GM18502 (cell line): Measurements from ENCODE around the gene GCLC.
"Not testable (repeated sequence)": the region's sequence is repeated elsewhere in the genome, so short reads cannot be mapped to it uniquely, and the experiment has no call there.

Experiments
- ATAC-seq: cut with Tn5 transposase; IDR thresholded peaks from one replicate; pipeline ENCODE4 v1.9.1; 2021; ENCODE audit warnings: mild to moderate bottlenecking; ENCODE audit not compliant: unreplicated experiment, poor library complexity

GCLC gene

GRCh38 chr6:53564401-53565065 lies 19.6 kb upstream of the GCLC start:
- no peak for ATAC-seq

GRCh38 chr6:53556986-53557715 lies 12.2 kb upstream of the GCLC start:
- ATAC-seq, result no peak

DNA sequence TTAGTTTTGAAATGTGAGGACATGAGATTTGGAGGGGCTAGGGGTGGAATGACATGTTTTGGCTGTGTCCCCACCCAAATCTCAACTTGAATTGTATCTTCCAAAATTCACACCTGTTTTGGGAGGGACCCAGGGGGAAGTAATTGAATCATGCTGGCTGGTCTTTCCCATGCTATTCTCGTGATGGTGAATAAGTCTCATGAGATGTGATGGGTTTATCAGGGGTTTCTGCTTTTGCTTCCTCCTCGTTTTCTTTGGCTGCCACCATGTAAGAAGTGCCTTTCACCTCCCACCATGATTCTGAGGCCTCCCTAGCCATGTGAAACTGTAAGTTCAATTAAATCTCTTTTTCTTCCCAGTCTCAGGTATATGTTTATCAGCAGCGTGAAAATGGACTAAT lies 8.7 kb upstream of the GCLC start:
- not testable (repeated sequence) for ATAC-seq

GRCh38 chr6:53551681-53552080 lies 6.8 kb upstream of the GCLC start:
- ATAC-seq, result not testable (repeated sequence)

DNA sequence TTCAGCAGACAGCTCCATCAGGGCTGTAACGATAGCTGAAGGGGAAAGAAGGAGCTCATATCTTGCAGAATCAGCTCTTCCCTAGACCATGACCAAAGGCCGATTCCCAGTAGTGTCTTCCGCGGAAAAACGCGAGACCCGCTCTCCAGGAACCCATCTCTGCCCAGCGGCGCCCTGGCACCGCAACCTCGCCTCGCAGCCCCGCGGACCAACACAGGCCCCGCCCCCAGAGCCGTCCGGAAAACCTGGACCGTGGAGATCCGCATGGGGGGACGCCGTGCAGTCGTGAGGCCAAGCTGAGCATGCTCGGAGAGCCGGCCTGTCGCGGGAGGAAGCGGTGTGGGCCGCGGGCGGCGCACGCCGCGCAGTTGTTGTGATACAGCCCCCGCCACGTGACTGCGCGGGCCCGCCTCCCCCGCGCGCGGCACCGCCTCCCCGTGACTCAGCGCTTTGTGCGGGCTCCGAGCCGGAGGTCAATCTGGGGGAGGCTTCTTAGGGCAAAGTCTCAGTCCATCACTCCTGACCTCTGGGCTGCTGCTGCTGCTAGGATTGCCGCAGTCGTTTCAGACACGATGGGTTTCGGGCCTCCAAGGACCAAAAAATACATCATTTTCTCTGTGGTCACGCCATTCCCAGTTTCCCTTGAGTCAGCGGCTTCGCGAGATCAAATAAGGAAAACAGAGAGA lies 3.1 kb upstream of the GCLC start:
- peak; percentile 76 for ATAC-seq

- peak; percentile 21 for ATAC-seq
Observed at GRCh38 chr6:53547166-53547810, 2.4 kb upstream of the GCLC start.

DNA sequence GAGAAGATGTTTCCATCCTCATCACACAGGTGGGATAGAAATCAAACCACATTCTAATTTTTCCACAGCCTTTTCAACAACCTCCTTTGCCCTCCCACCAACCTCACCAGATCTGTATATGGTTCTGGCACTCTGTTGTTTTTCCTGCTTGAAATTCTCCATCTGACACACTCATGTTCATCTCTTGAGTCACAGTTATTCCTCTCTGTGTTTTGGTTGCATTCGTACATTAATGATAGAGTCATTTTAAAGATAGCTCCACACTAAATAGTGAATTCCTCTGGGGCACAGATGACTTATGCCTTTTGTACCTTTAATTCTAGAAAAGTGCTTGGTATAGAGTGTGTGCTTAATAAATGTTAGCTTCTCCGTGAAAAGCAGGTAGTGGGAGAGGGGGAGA lies 1.4 kb upstream of the GCLC start:
- no peak for ATAC-seq

GRCh38 chr6:53544217-53544469 lies 758 bp downstream of the GCLC start:
- no peak for ATAC-seq

DNA sequence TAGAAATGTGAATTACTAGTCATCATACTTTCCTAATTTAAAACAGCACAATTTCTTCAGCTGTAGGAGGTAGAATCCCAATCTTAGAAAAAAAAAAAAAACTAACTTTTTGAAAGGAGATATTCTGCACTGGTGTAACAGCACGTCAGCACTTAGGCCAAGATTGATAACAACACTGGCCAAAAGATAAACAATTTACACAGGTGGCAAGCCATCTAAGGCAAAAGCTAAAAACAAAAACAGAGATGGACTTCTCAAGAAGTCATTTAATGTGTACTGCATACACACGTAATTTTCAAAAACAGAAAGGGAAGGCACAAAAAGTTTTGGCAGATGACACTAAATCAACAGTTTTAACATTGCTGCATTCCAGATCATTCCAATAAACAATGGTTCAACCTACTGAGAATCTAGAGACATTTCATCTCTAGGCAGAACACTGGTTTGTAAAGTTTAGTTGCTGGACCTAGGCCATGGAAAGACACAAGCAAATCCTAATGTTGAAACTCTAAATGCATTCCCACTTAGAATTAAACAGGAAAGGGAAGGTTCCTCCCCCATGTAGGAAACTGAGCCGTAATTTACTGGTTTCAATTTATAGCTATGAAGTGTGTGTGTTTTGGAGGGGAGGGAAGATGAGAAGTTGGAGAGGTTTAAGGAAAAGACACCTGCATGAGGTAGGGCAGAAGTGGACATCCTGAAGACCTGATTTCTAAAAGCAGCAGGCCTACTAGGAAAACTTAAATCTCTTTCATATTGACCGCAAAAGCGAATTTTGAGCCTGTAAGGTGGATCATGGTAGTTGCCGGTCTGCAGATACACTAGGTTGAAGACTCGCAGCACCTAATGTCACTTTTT lies 1.3 kb downstream of the GCLC start:
- ATAC-seq, result no peak

GRCh38 chr6:53541900-53542299 lies 3.0 kb downstream of the GCLC start:
- no peak for ATAC-seq

DNA sequence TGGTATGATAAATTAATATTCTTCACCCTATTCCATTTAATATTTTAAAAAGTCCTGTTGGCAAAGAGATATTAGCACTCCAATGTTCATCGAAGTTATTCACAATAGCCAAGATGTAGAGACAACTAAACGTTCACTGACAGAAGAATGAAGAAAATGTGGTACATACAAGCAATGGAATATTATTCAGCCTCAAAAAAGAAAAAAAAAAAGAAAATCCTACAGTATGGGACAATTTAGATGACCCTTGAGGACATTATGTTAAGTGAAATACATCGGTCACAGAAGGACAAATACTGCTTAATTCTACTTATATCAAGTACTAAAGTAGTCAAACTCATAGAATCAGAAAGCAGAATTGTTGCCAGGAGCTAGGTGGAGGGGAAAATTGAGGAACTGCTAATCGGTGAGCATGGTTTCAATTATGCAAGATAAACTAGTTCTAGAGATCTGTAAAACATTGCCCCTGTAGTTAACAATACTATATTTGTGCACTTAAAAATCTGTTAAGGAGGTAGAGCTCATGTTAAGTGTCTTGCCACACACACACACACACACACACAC lies 4.7 kb downstream of the GCLC start:
- no peak for ATAC-seq

GRCh38 chr6:53539561-53539960 lies 5.3 kb downstream of the GCLC start:
- no peak for ATAC-seq

DNA sequence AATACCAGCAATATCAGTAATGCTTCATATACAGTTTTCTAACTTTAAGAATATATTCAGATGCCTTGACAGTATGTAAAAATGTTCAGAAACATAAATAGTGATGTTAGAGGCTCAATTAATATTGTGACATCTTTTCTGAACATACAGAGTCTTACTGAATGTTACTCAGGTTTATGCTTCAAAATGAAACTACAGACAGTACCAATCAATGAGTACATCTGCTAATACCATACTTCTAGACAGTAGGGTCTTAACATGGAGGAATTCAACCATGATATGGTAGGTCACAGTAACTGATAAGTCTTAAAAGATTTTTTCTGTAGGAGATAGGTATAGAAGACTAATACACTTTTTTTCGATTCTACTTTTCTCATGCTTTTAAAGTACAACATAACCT lies 8.3 kb downstream of the GCLC start:
- ATAC-seq, result no peak

DNA sequence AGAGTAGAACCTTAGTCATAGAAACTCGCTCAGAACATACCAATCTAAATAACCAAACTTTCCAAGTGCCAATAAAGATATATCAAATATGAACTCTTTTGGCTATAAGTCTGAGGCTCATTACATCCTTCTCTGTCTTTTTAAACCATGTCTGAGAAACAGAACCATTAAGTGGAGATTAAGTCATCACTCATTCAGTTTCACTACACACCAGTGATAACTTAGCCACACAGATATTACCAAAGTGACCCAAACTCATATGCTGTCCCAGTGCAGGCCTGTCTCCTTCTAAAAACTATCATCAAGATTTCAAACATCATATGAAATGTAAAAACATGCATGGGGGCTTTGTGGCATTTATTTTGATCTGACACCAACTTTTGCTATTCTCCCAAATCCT lies 12.0 kb downstream of the GCLC start:
- ATAC-seq, result peak; percentile 46

DNA sequence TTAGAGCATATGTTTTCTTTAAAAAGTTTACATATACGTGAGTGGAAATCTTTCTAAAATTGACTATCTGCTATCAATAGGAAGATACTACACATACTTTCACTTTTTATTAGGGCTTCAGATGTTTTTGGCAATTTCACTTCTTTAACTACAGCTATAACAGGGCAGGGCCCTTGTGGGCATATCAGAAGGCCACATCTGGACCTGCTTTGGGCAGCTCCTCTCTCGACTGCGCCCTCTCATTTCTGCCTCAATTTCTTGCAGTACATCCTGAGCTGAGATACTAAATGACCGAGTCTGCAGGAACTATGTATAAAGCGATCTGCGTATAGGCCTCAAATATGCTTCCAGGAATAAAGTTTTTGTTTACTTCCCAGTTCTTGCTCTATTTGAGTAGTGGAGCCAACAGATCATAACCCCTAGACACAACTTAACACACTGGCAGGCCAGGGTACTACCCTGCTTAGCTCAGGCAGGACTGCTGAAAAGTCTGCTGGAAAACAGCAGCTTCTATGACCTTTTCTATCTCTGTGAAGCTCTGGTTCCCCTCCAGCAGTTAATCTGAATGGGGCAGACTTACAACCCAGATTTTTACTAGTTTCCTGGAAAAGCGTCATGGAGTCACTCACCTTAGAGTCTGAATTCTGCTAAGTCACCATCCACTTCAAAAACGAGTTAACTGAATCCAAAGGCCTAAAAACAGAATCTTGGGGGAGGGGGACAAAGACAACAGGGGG lies 12.7 kb downstream of the GCLC start:
- ATAC-seq, result no peak

GRCh38 chr6:53530780-53531386 lies 14.0 kb downstream of the GCLC start:
- ATAC-seq, result no peak

GRCh38 chr6:53530346-53530745 lies 14.6 kb downstream of the GCLC start:
- no peak for ATAC-seq

DNA sequence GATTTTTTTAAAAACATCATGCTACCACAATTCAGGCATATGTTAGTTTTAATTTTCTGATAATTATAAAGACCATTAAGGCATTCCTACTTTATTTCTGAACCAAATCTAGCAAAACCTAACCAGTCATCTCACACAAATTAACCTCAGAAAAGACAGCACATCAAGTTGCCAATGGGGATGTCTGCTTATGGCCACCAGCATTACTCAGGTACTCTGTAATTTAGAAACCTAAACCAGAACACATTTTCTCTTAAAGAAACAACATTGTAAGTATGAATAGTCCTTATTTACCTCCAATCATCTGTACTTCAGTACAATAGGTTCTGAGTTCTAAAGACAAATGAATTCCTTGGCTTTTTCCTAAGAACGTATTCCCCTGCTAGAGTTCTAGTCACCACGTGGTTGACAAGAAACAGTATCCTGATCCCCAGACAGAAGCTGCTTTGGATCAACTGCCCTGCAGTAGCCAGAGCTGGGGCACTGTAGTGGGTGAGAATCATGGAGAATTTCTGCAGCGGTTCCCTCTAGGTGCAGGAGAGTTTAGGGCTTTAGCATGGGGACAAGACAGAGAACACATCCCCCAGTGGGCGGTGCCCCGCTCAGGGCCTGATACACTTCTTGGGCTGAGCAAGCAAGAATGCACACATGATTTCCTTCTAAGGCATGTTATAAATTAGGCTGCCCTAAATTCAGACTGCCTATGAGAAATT lies 15.4 kb downstream of the GCLC start:
- ATAC-seq, result no peak
